Activated T-cell treated with anti-CD3 and anti-CD28 coated beads, Interleukin-2, amount 50 U/mL, for 4 hours (primary cell): ENCODE measurements around the gene HDAC4. TPM values are rescaled to one million over a fixed set of nuclear protein-coding genes. Genes with fewer than 3 reads are reported as not detected.
A peak's percentile ranks its signal among the peaks of the same experiment; 100 is the strongest.

Experiments
- ATAC-seq, 2 donors: fragments of 200-7000 bp; cut with Tn5 transposase; one replicate each; pipeline ENCODE4 v1.10.0; 2021
- DNase-seq: peaks from one replicate; pipeline ENCODE4 v3.0.0-alpha.2; 2020
- H3K27me3 Mint-ChIP-seq: one replicate; pipeline ENCODE4 v1.8.0; 2021; ENCODE audit warnings: low read depth, mixed read lengths
- H3K36me3 Mint-ChIP-seq: one replicate; pipeline ENCODE4 v1.8.0; 2022; ENCODE audit warnings: mixed read lengths; ENCODE audit not compliant: insufficient read depth
- H3K4me1 Mint-ChIP-seq: one replicate; pipeline ENCODE4 v1.8.0; 2021; ENCODE audit warnings: low read depth, mixed read lengths
- H3K4me3 Mint-ChIP-seq: one replicate; pipeline ENCODE4 v1.8.0; 2021; ENCODE audit warnings: mild to moderate bottlenecking, moderate library complexity, mixed read lengths
- H3K9me3 Mint-ChIP-seq: one replicate; pipeline ENCODE4 v1.8.0; 2021; ENCODE audit warnings: mixed read lengths
- total RNA-seq, 3 donors: library from RNA; stranded (reverse); gene quantifications; one replicate each; pipeline ENCODE4 v1.2.1, GENCODE V29; 2021

HDAC4 gene
- total RNA-seq, 3 donors from 2014 or later = 30.4 to 34.1 (median 31.9) TPM

DNA sequence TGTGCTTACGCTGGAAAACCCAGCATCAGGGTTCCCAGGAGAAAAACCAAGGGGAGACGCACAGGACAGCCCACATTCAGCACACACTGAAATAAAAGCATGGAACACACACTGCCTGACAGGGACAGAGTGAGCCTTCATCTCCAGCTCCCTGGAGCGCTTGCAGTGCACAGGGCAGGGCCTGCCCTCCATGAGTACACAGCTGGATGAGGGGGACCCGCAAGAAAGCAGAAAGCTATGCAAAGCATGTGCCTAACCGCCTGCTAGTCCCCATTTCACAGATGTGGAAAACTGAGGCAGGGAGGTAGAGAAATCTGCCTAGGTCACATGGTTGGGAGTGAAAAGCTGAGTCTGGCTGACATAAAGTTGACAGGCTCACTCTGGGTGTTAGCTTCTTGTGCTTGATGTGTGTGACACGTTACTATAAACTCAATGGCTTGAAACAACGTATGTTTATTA is 187.1 kb downstream of the HDAC4 start:
- Mint-ChIP-seq H3K4me1 (peaks cover 66% of the 10 kb centered on the region), H3K9me3 (no peaks in the 10 kb centered on the region), H3K4me3 (no peak overlapping the region), H3K27me3 (no peaks in the 10 kb centered on the region), H3K36me3 (peaks cover 7% of the 10 kb centered on the region)
- DNase-seq (no peak), ATAC-seq (no peak)

DNA sequence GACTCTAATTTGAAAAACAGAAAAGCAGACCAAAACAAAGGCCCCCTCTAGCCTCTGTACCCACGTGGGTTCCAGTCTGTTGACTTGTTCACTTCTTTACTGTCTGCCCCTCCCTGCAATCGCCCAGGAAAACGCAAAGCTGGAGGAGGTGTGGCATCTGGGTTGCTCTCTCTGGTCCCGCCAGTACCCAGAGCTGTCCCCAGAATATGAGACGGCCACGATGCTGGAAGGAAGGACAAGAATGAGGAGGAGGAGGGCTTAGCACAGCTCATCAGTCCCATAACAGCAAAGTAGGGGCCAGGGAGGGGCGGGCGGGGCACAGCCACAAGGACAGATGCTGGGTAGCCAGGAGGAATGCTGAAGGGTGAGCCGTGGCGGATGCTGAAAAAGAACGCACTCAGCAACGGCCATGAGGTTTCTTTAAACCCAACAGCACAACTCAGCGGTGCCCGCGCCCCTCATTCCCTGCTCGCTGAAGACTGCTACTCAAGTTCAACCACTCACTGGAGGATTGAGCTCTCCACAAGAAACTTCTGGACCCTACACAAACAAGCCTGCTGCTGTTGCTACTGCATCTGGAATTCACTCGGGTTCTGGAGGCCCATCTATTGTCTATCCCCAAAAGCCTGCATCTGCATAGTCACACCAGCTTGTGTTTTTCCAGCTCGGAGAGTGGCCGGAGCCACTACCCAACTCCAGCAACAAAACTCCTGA is 187.7 kb downstream of the HDAC4 start:
- DNase-seq (no peak), ATAC-seq (no peak)
- peaks cover 7% of the 10 kb centered on the region for H3K36me3 Mint-ChIP-seq
- peaks cover 70% of the 10 kb centered on the region for H3K4me1 Mint-ChIP-seq
- H3K4me3 Mint-ChIP-seq = no peak overlapping the region
- no peaks in the 10 kb centered on the region for H3K9me3 Mint-ChIP-seq
- H3K27me3 Mint-ChIP-seq = no peaks in the 10 kb centered on the region

DNA sequence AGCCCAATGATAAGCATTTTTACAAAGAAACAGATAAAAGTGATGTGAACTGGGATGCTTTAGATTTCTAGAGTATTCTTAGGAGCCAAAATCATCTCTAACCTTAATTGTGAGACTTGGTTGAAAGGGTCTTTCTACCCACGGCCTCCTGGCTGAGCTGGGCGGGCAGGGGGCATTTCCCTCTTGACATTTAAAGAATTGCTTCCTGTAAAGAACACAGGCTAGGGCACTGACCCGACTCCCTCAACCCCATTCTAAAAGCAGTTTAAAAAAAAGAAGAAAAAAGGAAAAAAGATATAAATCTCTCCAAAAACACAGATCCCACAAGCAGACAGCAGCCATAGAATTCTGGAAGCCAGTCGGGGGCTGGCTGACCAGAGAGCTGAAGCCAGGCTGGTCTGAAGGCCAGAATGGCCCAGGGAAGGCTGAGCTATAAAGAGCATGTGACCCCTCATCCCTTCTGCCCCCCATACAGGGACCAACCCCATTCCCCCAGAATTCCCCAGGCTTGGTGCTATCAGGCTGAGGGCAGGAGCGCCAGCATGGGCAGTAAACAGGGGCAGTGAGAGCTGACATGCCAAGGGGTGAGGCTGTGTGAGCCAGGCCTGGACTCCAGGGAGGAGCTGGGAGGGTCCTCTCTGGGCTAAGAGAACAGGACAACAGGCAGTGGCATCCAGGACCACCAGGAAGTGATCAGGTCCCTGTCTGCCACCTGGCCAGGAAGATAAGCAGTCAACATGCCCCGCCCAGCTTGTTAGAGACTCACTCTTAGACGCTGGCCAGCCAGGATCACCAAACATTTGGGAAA is 188.5 kb downstream of the HDAC4 start:
- DNase-seq = no peak
- no peak for ATAC-seq
- H3K4me3 Mint-ChIP-seq = no peak overlapping the region
- H3K27me3 Mint-ChIP-seq = no peaks in the 10 kb centered on the region
- H3K4me1 Mint-ChIP-seq = peaks cover 63% of the 10 kb centered on the region
- peaks cover 7% of the 10 kb centered on the region for H3K36me3 Mint-ChIP-seq
- no peaks in the 10 kb centered on the region for H3K9me3 Mint-ChIP-seq

DNA sequence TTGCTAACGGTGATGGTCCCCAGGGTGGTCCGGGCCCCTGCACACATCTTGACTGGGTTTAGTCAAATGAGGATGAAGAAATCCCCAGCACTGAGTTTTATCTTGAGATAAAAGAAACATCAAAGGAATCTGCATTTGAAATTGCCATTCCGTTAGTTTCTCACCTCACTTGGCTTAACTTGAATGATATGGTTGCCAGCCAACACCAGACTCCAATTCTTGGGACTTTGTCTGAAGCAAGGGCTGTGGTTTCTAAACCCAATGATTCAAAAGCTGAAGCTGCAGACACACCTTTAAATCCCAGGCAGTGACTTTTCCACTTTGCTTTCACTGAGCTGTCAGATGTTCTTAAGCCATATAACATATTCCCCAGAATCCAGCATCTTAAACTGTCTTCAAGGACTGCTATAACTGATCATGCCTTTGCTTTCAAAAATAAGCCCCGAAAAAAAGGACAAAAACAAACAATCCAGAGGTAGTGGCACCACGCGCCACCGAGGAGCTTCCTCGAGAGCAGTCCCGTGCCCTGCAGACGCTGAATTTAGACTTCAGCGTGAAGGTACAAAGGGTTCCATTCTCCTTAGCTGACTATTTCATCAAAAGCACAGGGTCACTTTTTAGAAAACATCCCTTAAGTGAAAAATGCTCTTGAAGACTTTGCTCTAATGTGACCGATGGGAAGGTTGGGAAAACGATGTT is 189.3 kb downstream of the HDAC4 start:
- ATAC-seq = peak; percentile 28 to 37
- H3K4me1 Mint-ChIP-seq = peaks cover 62% of the 10 kb centered on the region
- no peaks in the 10 kb centered on the region for H3K27me3 Mint-ChIP-seq
- H3K9me3 Mint-ChIP-seq = no peaks in the 10 kb centered on the region
- H3K4me3 Mint-ChIP-seq = no peak overlapping the region
- DNase-seq = no peak
- peaks cover 7% of the 10 kb centered on the region for H3K36me3 Mint-ChIP-seq

DNA sequence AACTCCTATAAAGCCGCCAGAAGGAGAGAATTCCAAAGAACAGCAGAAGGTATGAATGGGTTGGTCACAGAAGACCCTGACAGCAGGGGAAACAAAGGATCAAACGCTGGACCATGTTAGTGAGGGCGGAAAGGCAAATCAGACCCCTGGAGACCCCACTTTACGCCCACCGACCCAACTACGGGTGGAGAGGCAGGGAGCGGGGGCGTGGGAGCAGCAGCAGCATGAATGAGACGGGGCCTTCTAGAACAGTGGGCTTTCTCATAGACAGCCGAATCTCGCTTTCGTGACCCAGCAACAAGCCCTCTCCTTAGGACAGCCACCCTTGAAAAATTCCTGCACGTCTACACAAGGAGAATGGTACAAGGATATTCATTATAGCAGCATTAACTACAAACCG is 191.0 kb downstream of the HDAC4 start:
- Mint-ChIP-seq H3K4me3 (no peak overlapping the region), H3K36me3 (peaks cover 6% of the 10 kb centered on the region), H3K27me3 (no peaks in the 10 kb centered on the region), H3K9me3 (no peaks in the 10 kb centered on the region), H3K4me1 (peaks cover 63% of the 10 kb centered on the region)
- ATAC-seq = no peak
- DNase-seq = no peak

DNA sequence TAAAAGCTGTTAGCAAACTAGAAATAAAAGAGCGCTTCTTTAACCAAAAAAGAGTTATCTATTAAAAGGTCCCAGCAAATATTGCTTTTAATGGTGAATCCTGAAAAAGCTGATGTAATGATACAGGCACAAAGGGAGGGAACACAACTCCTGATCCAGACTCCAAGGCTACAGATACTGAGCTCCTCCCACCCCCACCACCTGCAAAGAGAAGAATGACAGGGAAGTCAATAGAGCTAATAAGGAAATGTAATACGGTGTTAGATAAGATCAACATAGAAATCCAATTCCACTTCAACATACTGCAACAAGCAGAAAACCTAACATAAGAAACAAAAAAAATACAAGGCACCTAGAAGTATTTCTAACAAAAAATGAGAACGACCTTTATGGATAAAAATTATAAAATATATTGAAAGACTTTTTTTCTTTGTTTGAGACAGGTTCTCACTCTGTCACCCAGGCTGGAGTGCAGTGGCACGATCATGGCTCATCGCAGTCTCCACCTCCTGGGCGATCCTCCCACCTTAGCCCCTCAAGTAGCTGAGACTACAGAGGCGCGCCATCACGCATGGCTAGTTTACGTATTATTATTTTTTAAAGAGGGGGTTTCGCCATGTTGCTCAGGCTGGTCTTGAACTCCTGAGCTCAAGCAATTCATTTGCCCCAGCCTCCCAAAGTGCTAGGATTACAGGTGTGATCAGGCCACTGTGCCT is 192.2 kb downstream of the HDAC4 start:
- ATAC-seq = no peak
- DNase-seq = no peak
- no peaks in the 10 kb centered on the region for H3K27me3 Mint-ChIP-seq
- H3K9me3 Mint-ChIP-seq = no peaks in the 10 kb centered on the region
- H3K4me1 Mint-ChIP-seq = peaks cover 55% of the 10 kb centered on the region
- H3K4me3 Mint-ChIP-seq = no peak overlapping the region
- H3K36me3 Mint-ChIP-seq = no peaks in the 10 kb centered on the region

DNA sequence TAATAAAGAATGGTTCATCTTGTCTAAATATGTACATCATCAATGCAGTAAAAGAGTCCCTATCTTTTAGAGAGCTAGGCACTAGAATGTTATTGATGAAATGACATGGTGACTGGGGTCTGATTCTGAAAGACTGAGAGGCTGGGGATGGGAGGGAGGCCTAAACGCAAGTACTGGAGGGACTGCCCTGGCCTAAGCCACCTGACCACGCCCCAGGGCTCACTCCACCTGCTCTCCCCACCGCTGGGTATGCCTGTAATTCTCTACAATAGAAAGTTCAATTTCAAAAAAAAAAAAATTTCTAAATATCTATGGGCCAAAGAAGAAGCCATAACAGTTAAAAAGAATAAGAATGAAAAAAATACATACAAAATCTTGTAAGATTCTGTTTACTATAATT is 194.0 kb downstream of the HDAC4 start:
- Mint-ChIP-seq H3K4me3 (no peak overlapping the region), H3K36me3 (no peaks in the 10 kb centered on the region), H3K27me3 (no peaks in the 10 kb centered on the region), H3K9me3 (no peaks in the 10 kb centered on the region), H3K4me1 (peaks cover 51% of the 10 kb centered on the region)
- ATAC-seq = no peak
- DNase-seq = no peak

DNA sequence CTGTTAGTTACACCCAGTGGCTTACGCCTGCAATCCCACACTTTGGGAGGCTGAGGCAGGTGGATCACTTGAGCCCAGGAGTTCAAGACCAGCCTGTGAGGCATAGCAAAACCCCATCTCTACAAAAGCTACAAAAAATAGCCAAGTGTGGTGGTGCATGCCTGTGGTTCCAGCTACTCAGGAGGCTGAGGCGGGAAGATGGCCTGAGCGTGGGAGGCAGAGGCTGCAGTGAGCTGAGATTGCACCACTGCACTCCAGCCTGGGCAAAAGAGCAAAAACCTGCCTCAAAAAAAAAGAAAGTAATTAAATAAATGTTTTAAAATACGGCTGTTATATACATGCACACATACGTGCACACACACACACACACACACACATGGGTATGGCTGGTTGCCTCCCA is 194.8 kb downstream of the HDAC4 start:
- ATAC-seq (no peak), DNase-seq (no peak)
- peaks cover 45% of the 10 kb centered on the region for H3K4me1 Mint-ChIP-seq
- no peaks in the 10 kb centered on the region for H3K9me3 Mint-ChIP-seq
- H3K4me3 Mint-ChIP-seq = no peak overlapping the region
- H3K27me3 Mint-ChIP-seq = no peaks in the 10 kb centered on the region
- no peaks in the 10 kb centered on the region for H3K36me3 Mint-ChIP-seq

DNA sequence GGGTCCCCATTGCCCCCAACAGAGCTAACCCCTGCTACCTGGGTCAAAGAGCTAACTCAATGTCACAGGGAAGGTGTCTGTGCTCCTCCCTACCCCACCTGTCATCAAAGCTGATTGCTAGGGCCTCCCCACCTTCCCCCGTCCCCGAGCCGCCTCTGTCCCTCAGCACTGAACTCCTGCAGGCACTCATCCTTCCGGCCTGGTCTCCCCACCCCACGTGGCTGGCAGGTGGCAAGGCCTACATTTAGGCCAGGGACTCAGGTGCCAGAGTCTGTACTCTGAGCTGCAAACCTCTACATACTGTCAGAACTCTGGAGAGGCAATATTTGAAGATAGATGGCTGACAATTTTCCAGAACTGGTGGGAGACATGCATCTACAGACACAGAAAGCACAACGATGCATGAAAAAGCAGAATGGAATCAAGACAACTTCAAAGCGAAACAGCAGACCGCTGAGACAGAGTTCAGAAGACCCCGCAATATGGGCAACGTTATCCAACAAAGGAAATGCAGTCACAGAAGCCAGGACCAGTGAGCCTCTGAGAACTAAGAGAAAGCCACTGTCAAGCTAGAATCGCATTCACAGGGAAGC is 195.8 kb downstream of the HDAC4 start:
- no peak for ATAC-seq
- Mint-ChIP-seq H3K4me1 (peaks cover 45% of the 10 kb centered on the region), H3K36me3 (no peaks in the 10 kb centered on the region), H3K9me3 (no peaks in the 10 kb centered on the region), H3K27me3 (no peaks in the 10 kb centered on the region), H3K4me3 (no peak overlapping the region)
- no peak for DNase-seq

DNA sequence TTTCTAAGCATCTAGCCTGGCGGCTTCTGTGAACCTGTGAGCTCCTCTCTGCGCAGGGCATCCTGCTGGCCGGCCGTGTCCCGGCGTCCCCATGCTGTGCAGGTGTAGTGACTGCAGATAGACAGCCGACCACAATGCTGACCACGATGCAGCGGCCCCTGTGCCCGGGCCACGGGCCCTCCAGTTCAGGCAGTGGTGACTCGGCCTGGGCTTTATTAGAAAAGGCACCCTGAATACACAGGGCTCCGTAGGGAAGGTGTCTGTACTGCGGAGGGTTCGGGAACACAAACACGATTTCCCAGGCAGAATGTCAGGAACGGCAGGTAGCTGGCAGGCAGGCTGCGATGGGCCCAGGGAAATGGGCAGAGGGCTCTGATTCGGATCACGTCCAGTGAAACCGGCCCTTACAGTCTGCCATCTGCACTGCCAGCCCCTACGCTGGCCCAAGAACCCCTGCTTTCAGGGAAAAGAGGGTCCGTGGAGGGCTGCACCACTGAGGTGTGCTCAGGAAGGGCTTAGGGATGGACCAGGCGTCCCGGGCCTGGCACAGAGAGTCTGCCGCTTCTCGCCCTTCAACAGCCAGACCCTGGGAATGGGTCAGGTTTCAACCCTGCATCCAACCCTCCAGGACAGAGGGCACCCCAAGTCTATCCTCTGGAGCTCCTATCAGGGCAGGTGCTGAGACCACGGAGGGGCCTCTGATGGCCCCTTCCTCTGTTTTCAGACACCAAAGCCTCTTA is 196.5 kb downstream of the HDAC4 start:
- Mint-ChIP-seq H3K4me1 (peaks cover 43% of the 10 kb centered on the region), H3K27me3 (no peaks in the 10 kb centered on the region), H3K4me3 (no peak overlapping the region), H3K9me3 (no peaks in the 10 kb centered on the region), H3K36me3 (no peaks in the 10 kb centered on the region)
- ATAC-seq (no peak), DNase-seq (no peak)

DNA sequence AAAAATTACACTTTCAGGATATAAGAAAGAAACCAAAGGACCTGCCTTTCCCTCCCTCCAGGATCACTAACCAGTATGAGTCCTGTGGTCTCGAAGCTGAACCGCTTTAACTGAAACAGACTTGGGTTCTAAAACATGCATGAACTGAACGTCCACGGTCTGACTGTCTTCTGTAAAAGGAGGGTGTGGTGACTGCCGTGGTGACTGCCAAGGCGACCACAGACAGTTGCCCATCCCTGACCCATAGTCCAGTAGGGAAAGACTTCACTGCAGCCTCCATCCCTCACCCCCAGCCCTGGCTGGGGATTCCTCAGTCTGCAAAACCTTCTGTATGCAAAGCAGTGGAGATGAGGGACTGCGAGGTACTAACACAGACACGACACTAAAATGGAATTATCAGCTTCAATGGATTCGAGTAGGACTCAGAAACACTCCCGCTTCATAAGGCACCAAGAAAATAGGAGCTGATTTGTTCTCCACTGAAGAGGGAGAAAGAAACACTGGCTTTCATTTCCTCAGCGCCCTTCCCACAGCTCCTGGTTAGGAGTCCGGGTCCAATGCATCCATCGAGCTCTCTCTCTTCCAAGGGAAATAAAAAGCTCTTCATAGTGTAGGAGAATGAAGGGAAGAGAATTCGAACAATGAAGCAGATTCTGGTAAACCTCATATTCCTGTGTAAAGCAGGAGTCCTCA is 197.2 kb downstream of the HDAC4 start:
- Mint-ChIP-seq H3K27me3 (no peaks in the 10 kb centered on the region), H3K9me3 (no peaks in the 10 kb centered on the region), H3K36me3 (peaks cover 2% of the 10 kb centered on the region), H3K4me3 (no peak overlapping the region), H3K4me1 (peaks cover 39% of the 10 kb centered on the region)
- ATAC-seq (no peak), DNase-seq (no peak)

DNA sequence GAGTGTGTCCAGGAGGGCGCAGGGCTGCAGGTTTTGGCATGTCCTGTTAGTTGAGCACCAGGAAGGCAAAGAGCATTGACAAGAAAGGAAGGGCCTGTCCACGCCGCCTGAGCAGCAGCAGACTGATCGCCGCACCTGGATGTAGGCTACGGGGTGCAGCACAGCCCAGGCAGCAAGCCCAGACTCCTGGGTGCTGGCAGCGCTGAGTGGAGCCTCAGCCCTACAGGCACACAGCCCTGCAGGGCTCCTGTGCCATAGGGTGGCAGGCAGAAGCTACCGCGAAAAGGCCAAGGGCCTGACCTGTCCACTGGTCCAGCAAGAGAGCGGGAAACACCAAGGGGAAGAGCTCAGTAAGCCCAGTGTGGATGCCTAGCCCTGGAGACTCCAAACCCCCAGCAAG is 198.0 kb downstream of the HDAC4 start:
- Mint-ChIP-seq H3K4me3 (no peak overlapping the region), H3K36me3 (peaks cover 4% of the 10 kb centered on the region), H3K9me3 (no peaks in the 10 kb centered on the region), H3K27me3 (no peaks in the 10 kb centered on the region), H3K4me1 (peaks cover 36% of the 10 kb centered on the region)
- ATAC-seq (no peak), DNase-seq (no peak)

DNA sequence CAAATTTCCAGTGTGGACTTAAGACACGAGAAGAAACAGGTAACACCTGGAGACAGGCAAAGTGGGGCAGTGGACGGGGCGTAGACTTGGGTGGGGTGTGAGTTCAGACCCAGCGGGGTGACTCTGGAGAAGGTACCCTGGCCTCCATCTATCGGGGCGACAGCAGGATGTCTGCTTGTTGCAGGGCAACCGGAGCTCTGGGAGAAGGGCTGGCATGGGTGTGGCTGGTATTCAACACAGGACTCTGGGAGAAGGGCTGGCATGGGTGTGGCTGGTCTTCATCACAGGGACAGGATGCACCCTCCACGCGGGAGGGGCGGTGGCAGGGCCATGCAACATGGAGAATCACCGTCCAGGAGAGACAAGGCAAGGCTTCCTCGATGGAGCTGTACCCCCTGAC is 198.5 kb downstream of the HDAC4 start:
- ATAC-seq = no peak
- no peaks in the 10 kb centered on the region for H3K27me3 Mint-ChIP-seq
- DNase-seq = no peak
- peaks cover 35% of the 10 kb centered on the region for H3K4me1 Mint-ChIP-seq
- H3K36me3 Mint-ChIP-seq = peaks cover 6% of the 10 kb centered on the region
- no peaks in the 10 kb centered on the region for H3K9me3 Mint-ChIP-seq
- no peak overlapping the region for H3K4me3 Mint-ChIP-seq
